Neutrophil (primary cell): Measurements from ENCODE around the gene PRAC1.

ENCODE experiments used
- H3K27ac ChIP-seq: fragments of 200-600 bp; sonication (generic); 2 replicates; pipeline ENCODE4 v1.5.1; 2016; ENCODE audit warnings: mild to moderate bottlenecking, moderate library complexity
- H3K27me3 ChIP-seq: fragments of 200-600 bp; sonication (generic); 2 replicates; pipeline ENCODE4 v1.6.0; 2016; ENCODE audit warnings: mild to moderate bottlenecking
- H3K36me3 ChIP-seq: fragments of 200-600 bp; sonication (generic); 2 replicates; pipeline ENCODE4 v1.5.1; 2017
- H3K4me1 ChIP-seq, 2 experiments: fragments of 200-600 bp in 1 of 2; sonication (generic) in 1 of 2; 1 replicate in 1 of 2; 2 replicates in 1 of 2; pipeline versions ENCODE4 v1.5.1 to v1.6.1; 2013 to 2016; ENCODE audit warnings: low read depth in 1 of 2, low read length in 1 of 2, mild to moderate bottlenecking in 1 of 2, moderate library complexity in 1 of 2; ENCODE audit not compliant: control insufficient read depth in 1 of 2, insufficient read depth in 1 of 2
- H3K4me3 ChIP-seq, 2 experiments: fragments of 200-600 bp in 1 of 2; sonication (generic) in 1 of 2; 1 replicate in 1 of 2; 2 replicates in 1 of 2; pipeline ENCODE4 v1.5.1; 2013 to 2016; ENCODE audit warnings: low read depth in 1 of 2, low read length in 1 of 2, mild to moderate bottlenecking in 1 of 2, moderate library complexity in 1 of 2
- H3K9me3 ChIP-seq: fragments of 200-600 bp; sonication (generic); 2 replicates; pipeline ENCODE4 v1.5.1; 2016
- CTCF ChIP-seq: fragments of 200-600 bp; sonication (generic); IDR thresholded peaks from 2 replicates; pipeline ENCODE4 v1.5.1; 2016; ENCODE audit warnings: antibody characterized with exemption

The PRAC1 gene

GRCh38 chr17:48735062-48735351 lies 12.7 kb upstream of the PRAC1 start:
- Histone ChIP-seq H3K27ac (no peak overlapping the region), H3K27me3 (peaks cover 100% of the 10 kb centered on the region), H3K9me3 (no peaks in the 10 kb centered on the region), H3K4me1 (no peaks in the 10 kb centered on the region), H3K36me3 (no peaks in the 10 kb centered on the region), H3K4me3 (no peak overlapping the region)
- no peak for TF ChIP-seq CTCF

GRCh38 chr17:48734333-48735061 lies 12.2 kb upstream of the PRAC1 start:
- no peaks in the 10 kb centered on the region for H3K36me3 ChIP-seq
- H3K9me3 ChIP-seq, result no peaks in the 10 kb centered on the region
- H3K27ac ChIP-seq, result no peak overlapping the region
- peaks cover 100% of the 10 kb centered on the region for H3K27me3 ChIP-seq
- H3K4me3 ChIP-seq, result no peak overlapping the region
- TF ChIP-seq CTCF, result no peak
- H3K4me1 ChIP-seq, result no peaks in the 10 kb centered on the region

DNA sequence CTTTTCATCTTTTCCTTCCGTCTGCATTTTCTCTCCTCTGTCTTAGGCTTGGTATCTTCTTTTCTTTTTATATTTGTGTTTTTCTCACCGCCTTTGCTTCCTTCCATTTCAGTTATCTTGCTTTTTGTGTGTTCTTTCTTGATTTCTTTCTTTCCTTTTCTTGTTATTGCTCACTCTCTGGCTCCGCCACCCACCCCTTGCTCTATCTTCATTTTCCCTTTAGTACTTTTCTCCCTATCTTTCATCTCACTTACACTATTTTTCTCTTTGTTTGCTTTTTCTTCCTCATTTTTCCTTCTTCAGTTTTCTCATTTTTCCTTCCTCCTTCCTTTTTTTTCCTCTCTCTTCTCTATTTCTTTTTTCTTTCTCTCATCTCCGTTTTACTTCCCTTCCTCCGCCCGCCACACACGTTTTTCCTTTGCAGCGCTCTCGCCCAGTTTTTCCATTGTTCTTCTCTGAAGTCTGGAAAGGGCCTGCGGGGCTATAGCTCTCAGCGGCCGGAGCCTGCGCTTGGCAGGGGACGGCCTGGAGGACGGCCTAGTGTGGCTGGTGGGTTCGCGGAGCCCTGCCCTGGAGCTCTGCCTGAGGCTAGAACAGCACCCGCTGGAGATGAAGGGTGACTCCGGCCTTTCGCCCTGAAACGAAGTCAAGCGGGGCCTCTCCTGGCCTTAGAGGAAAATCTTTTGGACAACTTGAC lies 11.5 kb upstream of the PRAC1 start:
- H3K27me3 ChIP-seq, result peaks cover 100% of the 10 kb centered on the region
- no peak overlapping the region for H3K4me3 ChIP-seq
- H3K4me1 ChIP-seq, result no peaks in the 10 kb centered on the region
- no peak for TF ChIP-seq CTCF
- H3K36me3 ChIP-seq, result no peaks in the 10 kb centered on the region
- no peak overlapping the region for H3K27ac ChIP-seq
- H3K9me3 ChIP-seq, result no peaks in the 10 kb centered on the region

DNA sequence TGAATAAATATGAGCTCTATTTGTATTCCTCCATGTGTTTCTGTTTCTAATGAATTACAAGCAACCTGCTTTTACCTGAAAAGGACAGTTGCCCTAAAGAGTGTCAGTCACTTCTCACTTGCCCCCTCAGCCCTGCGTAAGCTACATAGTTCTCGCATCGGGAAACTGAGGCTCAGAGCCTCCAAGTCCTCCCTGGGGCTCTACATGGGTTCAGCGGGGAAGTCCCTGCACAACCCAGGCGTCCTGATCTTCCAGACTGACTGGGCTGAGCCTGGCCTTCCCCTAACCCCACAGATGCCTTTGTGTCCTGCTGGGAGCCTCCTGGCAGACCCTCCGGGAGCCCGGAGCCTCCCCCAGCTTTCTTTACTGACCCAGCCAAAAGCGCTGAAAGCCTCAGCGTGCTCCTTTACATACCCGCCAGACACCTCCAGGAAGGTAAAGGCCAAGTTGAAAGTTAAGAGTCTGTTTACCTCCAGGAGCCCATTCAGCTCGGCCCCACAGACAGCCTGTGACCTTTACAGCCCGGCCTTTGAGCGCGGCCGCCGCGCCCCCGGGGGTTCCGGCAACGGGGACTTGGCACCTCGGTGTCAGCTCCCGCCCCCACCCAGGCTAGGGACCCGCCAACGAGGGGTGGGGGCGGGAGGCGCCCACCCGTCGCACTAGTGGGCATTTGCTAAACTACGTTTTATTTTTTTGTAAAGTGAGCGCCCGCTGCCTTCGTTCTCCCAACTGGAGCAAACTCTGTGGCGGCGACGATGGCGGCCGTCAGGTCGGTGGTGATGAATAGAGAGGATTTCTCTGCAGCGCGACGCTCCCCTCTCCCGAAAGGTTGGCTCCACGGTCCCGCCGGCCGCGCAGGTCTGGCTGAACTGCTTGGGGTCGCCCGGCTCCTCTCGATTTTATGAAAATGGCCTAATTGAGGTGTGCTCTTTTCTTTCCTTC lies 10.6 kb upstream of the PRAC1 start:
- no peak for TF ChIP-seq CTCF
- Histone ChIP-seq H3K9me3 (no peaks in the 10 kb centered on the region), H3K27me3 (peaks cover 100% of the 10 kb centered on the region), H3K4me1 (no peaks in the 10 kb centered on the region), H3K27ac (no peak overlapping the region), H3K4me3 (no peak overlapping the region), H3K36me3 (no peaks in the 10 kb centered on the region)

DNA sequence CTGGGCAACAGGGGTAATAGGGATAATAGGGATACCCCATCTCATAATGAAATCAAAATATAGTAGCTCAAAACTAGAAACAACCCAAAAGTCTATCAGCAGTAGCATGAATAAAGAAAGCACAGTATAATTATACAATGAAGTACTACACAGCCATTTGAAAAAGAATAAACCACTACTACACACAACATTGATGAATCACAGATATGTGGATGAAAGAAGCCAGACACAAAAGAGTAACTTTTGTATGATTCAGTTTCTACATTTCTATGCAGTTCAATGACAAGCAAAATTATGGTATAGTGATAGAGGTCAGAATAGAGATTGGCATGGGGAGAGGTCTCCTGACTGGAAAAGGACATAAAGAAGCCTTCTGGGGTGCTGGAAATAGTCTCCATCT lies 9.0 kb upstream of the PRAC1 start:
- no peak overlapping the region for H3K4me3 ChIP-seq

More for the DNA sequence above, 9.0 kb upstream of the PRAC1 start:
- peaks cover 100% of the 10 kb centered on the region for H3K27me3 ChIP-seq
- no peaks in the 10 kb centered on the region for H3K4me1 ChIP-seq
- no peak overlapping the region for H3K27ac ChIP-seq
- H3K36me3 ChIP-seq, result no peaks in the 10 kb centered on the region
- no peak for TF ChIP-seq CTCF
- H3K9me3 ChIP-seq, result no peaks in the 10 kb centered on the region
